GM12878 (cell line): ENCODE measurements around the gene GPR176. TPM values are rescaled to one million over a fixed set of nuclear protein-coding genes. Genes with fewer than 3 reads are reported as not detected.

Experiments used
- ATAC-seq: fragments of 200-7000 bp; cut with Tn5 transposase; 3 replicates; pipeline ENCODE4 v1.9.1; 2020; ENCODE audit warnings: mild to moderate bottlenecking, moderate library complexity
- BruUV-seq: library from RNA; stranded (reverse); fragments of 400-500 nt; replicated peaks from 2 replicates; lab custom pipeline; 2021; lab: Mats Ljungman, UMichigan
- CTCF ChIA-PET: fragments of 300-600 bp; sonication (Branson Sonifier 250); formaldehyde crosslinking; extraction: SDS; loops from one replicate; lab custom pipeline; 2021; ENCODE audit warnings: inconsistent platforms; lab: Yijun Ruan, JAX
- POLR2A ChIA-PET: fragments of 350-600 bp; formaldehyde crosslinking; extraction: SDS; loops from one replicate; lab custom pipeline; 2021; ENCODE audit warnings: inconsistent platforms; lab: Charles Lee
- RAD21 ChIA-PET: fragments of 300-600 bp; sonication (Branson Sonifier 250); formaldehyde crosslinking; loops from one replicate; lab custom pipeline; 2023; ENCODE audit warnings: antibody characterized with exemption; ENCODE audit not compliant: unreplicated experiment; lab: Charles Lee
- SMC1A ChIA-PET: fragments of 300-600 bp; sonication (Branson Sonifier 250); formaldehyde crosslinking; loops from one replicate; lab custom pipeline; 2023; ENCODE audit not compliant: unreplicated experiment, uncharacterized antibody; lab: Charles Lee
- DNase-seq: peaks from one replicate; pipeline ENCODE4 v3.0.0-alpha.2; 2011; ENCODE audit warnings: low read depth, low spot score
- FAIRE-seq: peaks from 3 replicates; lab custom pipeline; 2011; peaks lifted over from hg19 to GRCh38; lab: Jason Lieb, UNC
- H2AFZ ChIP-seq: 2 replicates; pipeline ENCODE4 v1.6.0; 2011; ENCODE audit warnings: low read depth, low read length, control low read depth; ENCODE audit not compliant: control insufficient read depth
- H3K27ac ChIP-seq: 2 replicates; pipeline ENCODE4 v1.5.1; 2011; ENCODE audit warnings: control low read depth; ENCODE audit not compliant: control insufficient read depth, insufficient read depth
- H3K27me3 ChIP-seq, 2 experiments: replicated peaks in 1 of 2; 2 replicates each; pipeline versions ENCODE4 v1.6.0 to v1.6.1; 2011; ENCODE audit warnings: low read length in 1 of 2; ENCODE audit not compliant: control insufficient read depth in 2 of 2, insufficient read depth in 2 of 2
- H3K36me3 ChIP-seq, 2 experiments: 2 replicates each; pipeline ENCODE4 v1.5.1; 2011; ENCODE audit warnings: low read length in 1 of 2; ENCODE audit not compliant: control insufficient read depth in 2 of 2, insufficient read depth in 2 of 2
- H3K4me1 ChIP-seq: 2 replicates; pipeline ENCODE4 v1.6.1; 2011; ENCODE audit warnings: mild to moderate bottlenecking, low read length, moderate library complexity, mixed read lengths; ENCODE audit not compliant: control insufficient read depth, insufficient read depth
- H3K4me2 ChIP-seq: 2 replicates; pipeline ENCODE4 v1.6.0; 2011; ENCODE audit warnings: control low read depth; ENCODE audit not compliant: control insufficient read depth, insufficient read depth
- H3K4me3 ChIP-seq: fragments of 200-600 bp; sonication (generic); 2 replicates; pipeline ENCODE4 v1.5.1; 2016
- H3K79me2 ChIP-seq: 2 replicates; pipeline ENCODE4 v1.6.0; 2011; ENCODE audit warnings: low read length; ENCODE audit not compliant: control insufficient read depth, insufficient read depth
- H3K9ac ChIP-seq: 2 replicates; pipeline ENCODE4 v1.8.0; 2011; ENCODE audit warnings: low read length, control low read depth, mixed read lengths; ENCODE audit not compliant: control insufficient read depth, insufficient read depth
- H3K9me3 ChIP-seq: replicated peaks from 3 replicates; pipeline ENCODE4 v1.5.1; 2011; ENCODE audit warnings: mild to moderate bottlenecking, low read length; ENCODE audit not compliant: control insufficient read depth, insufficient read depth
- H4K20me1 ChIP-seq: 2 replicates; pipeline ENCODE4 v1.6.0; 2011; ENCODE audit not compliant: control insufficient read depth, insufficient read depth
- BCL11A ChIP-seq: IDR thresholded peaks from 2 replicates; pipeline ENCODE4 v1.6.1; 2011; ENCODE audit warnings: low read depth, low read length
- CREM ChIP-seq: IDR thresholded peaks from 2 replicates; pipeline ENCODE4 v1.6.1; 2014; ENCODE audit warnings: antibody characterized with exemption, low read depth
- E4F1 ChIP-seq: fragments of 450-650 bp; IDR thresholded peaks from 2 replicates; pipeline ENCODE4 v1.6.1; 2018; ENCODE audit warnings: borderline replicate concordance, mild to moderate bottlenecking; ENCODE audit not compliant: partially characterized antibody
- HDAC6 ChIP-seq: fragments of 200-600 bp; sonication (generic); IDR thresholded peaks from one replicate; pipeline ENCODE4 v1.8.0; 2017; ENCODE audit warnings: antibody characterized with exemption; ENCODE audit not compliant: unreplicated experiment
- IRF5 ChIP-seq: fragments of 450-650 bp; IDR thresholded peaks from 2 replicates; pipeline ENCODE4 v1.6.1; 2017; ENCODE audit warnings: borderline replicate concordance
- MYB ChIP-seq: fragments of 150-350 bp; IDR thresholded peaks from 2 replicates; pipeline ENCODE4 v1.6.1; 2014; ENCODE audit warnings: mild to moderate bottlenecking, low read depth, low read length, borderline replicate concordance
- PML ChIP-seq: IDR thresholded peaks from 2 replicates; pipeline ENCODE4 v1.6.1; 2012; ENCODE audit warnings: low read length, inconsistent platforms
- WGBS: methylation state at CpG from one replicate; pipeline ENCODE4 v1.1.6; 2016; ENCODE audit warnings: low lambda C conversion rate; ENCODE audit not compliant: insufficient replicate concordance, insufficient coverage; ENCODE audit errors: missing lambda C conversion rate; 5-methylcytosine and 5-hydroxymethylcytosine counted together
- in situ Hi-C: fragments of 300-500 bp; cut with MboI; formaldehyde crosslinking; loops from 9 replicates; pipeline ENCODE4 v1.14.3; 2018; ENCODE audit warnings: mixed read lengths
- intact Hi-C: fragments of 100-400 bp; cut with micrococcal nuclease; formaldehyde crosslinking; loops from one replicate; pipeline ENCODE4 v1.14.2; 2022; ENCODE audit not compliant: unreplicated experiment
- polyA plus RNA-seq, 11 experiments: library from polyadenylated mRNA; depleted of rRNA in 4 of 11; unstranded in 6 of 11; stranded (reverse) in 5 of 11; fragments of >200 nt; fragmentation: Nextera tagmentation in 4 of 11; fragmentation: Illumina TruSeq in 1 of 11; extraction: Ambion mirVana in 4 of 11; extraction: Trizol in 1 of 11; gene quantifications; 1 replicate in 1 of 11; 2 replicates in 10 of 11; pipeline versions ENCODE4 v1.2.1 to v1.2.3, GENCODE V29; 2011 to 2016; ENCODE audit warnings: inconsistent platforms in 2 of 11, missing spikeins in 2 of 11, low read depth in 1 of 11
- total RNA-seq, 4 experiments: library from RNA; depleted of rRNA in 3 of 4; stranded (reverse); fragments of >200 nt in 3 of 4; fragmentation: Illumina TruSeq in 1 of 4; extraction: Trizol in 1 of 4; gene quantifications; 2 replicates each; pipeline versions ENCODE4 v1.2.1 to v1.2.3, GENCODE V29; 2013 to 2021
- TF ChIP-seq, protein P1 (sequence below): fragments of 450-650 bp; IDR thresholded peaks from 2 replicates; pipeline ENCODE4 v1.6.1; 2014; ENCODE audit warnings: mild to moderate bottlenecking
- TF ChIP-seq, protein P2 (sequence below): IDR thresholded peaks from 2 replicates; pipeline ENCODE4 v1.6.1; 2012; ENCODE audit warnings: mild to moderate bottlenecking, low read depth, low read length

The GPR176 gene
- total and polyA plus RNA-seq, 10 of the 15 experiments (the other 5 are each of a cell fraction or from before 2014, with no cell fraction given) = 0.02 to 0.33 (median 0.16) TPM; not detected in 4

DNA sequence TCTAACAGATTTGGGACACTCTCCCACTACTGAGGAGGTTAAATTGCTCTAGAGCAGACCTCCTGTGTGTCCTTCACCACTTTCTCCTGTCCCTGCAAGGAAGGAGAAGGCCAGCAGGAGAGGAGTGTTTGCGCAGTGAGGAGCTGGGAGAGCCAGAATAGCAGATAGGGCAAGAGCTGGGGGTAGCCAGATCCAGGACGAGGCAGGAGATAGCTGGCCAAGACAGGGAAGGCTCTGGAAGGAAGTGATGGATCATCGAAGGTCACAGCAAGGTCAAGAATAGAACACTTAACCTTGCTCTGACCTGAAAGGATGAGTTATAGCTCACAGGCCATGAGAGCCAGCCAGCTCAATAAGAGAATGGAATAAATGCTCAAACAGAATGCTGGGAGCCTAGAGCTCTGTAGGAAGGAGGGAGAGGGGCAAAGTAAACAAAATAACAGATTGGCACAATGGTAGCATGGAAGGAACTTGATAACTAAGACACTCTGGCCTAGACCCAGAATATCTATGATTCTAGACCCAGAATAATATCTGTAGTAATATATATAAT lies 99.9 kb downstream of the GPR176 start (continued):
- no peak for TF ChIP-seq CREM
- TF ChIP-seq E4F1 = no peak
- no peak for TF ChIP-seq BCL11A
- TF ChIP-seq HDAC6 = no peak
- no peak for TF ChIP-seq PML
- no peak for TF ChIP-seq IRF5
- TF ChIP-seq MYB = no peak

GRCh38 chr15:39819533-39819932 lies 100.5 kb downstream of the GPR176 start:
- Histone ChIP-seq H3K79me2 (no peaks in the 10 kb centered on the region), H3K9me3 (no peaks in the 10 kb centered on the region), H3K9ac (no peak overlapping the region), H2AFZ (no peak overlapping the region), H3K36me3 (no peaks in the 10 kb centered on the region), H3K4me2 (no peak overlapping the region), H4K20me1 (no peaks in the 10 kb centered on the region), H3K27me3 (no peaks in the 10 kb centered on the region; a peak in 1 of 4 replicates), H3K4me3 (no peak overlapping the region), H3K4me1 (no peaks in the 10 kb centered on the region), H3K27ac (no peak overlapping the region)
- ChIA-PET RAD21 (interaction anchor here (1.0 kb wide), 1 partner anchor 14 kb away, joined by 4 read pairs; no protein-coding TSS in a partner anchor), CTCF (interaction anchor here (1.1 to 1.4 kb wide), 3 partner anchors 11 to 55 kb away, joined by 3 to 6 read pairs (median 3); no protein-coding TSS in a partner anchor), SMC1A (interaction anchor here (0.8 to 1.2 kb wide), 3 partner anchors 25 to 54 kb away, joined by 3 to 4 read pairs (median 3); no protein-coding TSS in a partner anchor), POLR2A (interaction anchor here (1.1 kb wide), 1 partner anchor 10 kb away, joined by 3 read pairs; no protein-coding TSS in a partner anchor)
- ATAC-seq = no peak
- in situ Hi-C loops (no loop called here), intact Hi-C loops (no loop called here)
- WGBS = 0% methylated on average over 3 of the region's 3 CpGs
- no peak for DNase-seq
- FAIRE-seq = no peak
- BruUV-seq = no TSS peak
- TF ChIP-seq, protein P1, sequence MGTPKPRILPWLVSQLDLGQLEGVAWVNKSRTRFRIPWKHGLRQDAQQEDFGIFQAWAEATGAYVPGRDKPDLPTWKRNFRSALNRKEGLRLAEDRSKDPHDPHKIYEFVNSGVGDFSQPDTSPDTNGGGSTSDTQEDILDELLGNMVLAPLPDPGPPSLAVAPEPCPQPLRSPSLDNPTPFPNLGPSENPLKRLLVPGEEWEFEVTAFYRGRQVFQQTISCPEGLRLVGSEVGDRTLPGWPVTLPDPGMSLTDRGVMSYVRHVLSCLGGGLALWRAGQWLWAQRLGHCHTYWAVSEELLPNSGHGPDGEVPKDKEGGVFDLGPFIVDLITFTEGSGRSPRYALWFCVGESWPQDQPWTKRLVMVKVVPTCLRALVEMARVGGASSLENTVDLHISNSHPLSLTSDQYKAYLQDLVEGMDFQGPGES = no peak
- TF ChIP-seq, protein P2, sequence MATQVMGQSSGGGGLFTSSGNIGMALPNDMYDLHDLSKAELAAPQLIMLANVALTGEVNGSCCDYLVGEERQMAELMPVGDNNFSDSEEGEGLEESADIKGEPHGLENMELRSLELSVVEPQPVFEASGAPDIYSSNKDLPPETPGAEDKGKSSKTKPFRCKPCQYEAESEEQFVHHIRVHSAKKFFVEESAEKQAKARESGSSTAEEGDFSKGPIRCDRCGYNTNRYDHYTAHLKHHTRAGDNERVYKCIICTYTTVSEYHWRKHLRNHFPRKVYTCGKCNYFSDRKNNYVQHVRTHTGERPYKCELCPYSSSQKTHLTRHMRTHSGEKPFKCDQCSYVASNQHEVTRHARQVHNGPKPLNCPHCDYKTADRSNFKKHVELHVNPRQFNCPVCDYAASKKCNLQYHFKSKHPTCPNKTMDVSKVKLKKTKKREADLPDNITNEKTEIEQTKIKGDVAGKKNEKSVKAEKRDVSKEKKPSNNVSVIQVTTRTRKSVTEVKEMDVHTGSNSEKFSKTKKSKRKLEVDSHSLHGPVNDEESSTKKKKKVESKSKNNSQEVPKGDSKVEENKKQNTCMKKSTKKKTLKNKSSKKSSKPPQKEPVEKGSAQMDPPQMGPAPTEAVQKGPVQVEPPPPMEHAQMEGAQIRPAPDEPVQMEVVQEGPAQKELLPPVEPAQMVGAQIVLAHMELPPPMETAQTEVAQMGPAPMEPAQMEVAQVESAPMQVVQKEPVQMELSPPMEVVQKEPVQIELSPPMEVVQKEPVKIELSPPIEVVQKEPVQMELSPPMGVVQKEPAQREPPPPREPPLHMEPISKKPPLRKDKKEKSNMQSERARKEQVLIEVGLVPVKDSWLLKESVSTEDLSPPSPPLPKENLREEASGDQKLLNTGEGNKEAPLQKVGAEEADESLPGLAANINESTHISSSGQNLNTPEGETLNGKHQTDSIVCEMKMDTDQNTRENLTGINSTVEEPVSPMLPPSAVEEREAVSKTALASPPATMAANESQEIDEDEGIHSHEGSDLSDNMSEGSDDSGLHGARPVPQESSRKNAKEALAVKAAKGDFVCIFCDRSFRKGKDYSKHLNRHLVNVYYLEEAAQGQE = no peak
- TF ChIP-seq E4F1 = no peak
